GM23248 (cell line): ENCODE data around the gene CFAP45. TPM values are rescaled to one million over a fixed set of nuclear protein-coding genes. Genes with fewer than 3 reads are reported as not detected.

ENCODE experiments used
- DNase-seq: peaks from one replicate; pipeline ENCODE4 v3.0.0-alpha.2; 2015
- H2AFZ ChIP-seq: fragments of 200-600 bp; sonication (generic); 2 replicates; pipeline ENCODE4 v1.6.1; 2016; ENCODE audit warnings: antibody characterized with exemption
- H3F3A ChIP-seq: fragments of 200-600 bp; sonication (generic); 2 replicates; pipeline ENCODE4 v1.6.1; 2016; ENCODE audit warnings: mild to moderate bottlenecking, antibody characterized with exemption, mixed run types; ENCODE audit not compliant: insufficient read depth
- H3K27ac ChIP-seq: fragments of 200-600 bp; sonication (generic); 2 replicates; pipeline ENCODE4 v1.5.1; 2016; ENCODE audit warnings: mild to moderate bottlenecking
- H3K27me3 ChIP-seq: fragments of 200-600 bp; sonication (generic); replicated peaks from 2 replicates; pipeline ENCODE4 v1.6.1; 2016; ENCODE audit warnings: mild to moderate bottlenecking; ENCODE audit not compliant: insufficient read depth
- H3K36me3 ChIP-seq: fragments of 200-600 bp; sonication (generic); 2 replicates; pipeline ENCODE4 v1.6.1; 2016; ENCODE audit warnings: low read depth, mild to moderate bottlenecking
- H3K4me1 ChIP-seq: fragments of 200-600 bp; sonication (generic); 2 replicates; pipeline ENCODE4 v1.6.1; 2016; ENCODE audit warnings: mild to moderate bottlenecking; ENCODE audit not compliant: insufficient read depth
- H3K4me2 ChIP-seq: fragments of 200-600 bp; sonication (generic); one replicate; pipeline ENCODE4 v1.6.1; 2016; ENCODE audit warnings: mild to moderate bottlenecking; ENCODE audit not compliant: unreplicated experiment
- H3K4me3 ChIP-seq: fragments of 200-600 bp; sonication (generic); 2 replicates; pipeline ENCODE4 v1.5.1; 2016; ENCODE audit warnings: mild to moderate bottlenecking
- H3K79me2 ChIP-seq: fragments of 200-600 bp; sonication (generic); 2 replicates; pipeline ENCODE4 v1.6.1; 2016; ENCODE audit warnings: mild to moderate bottlenecking; ENCODE audit not compliant: insufficient read depth
- H3K9ac ChIP-seq: fragments of 200-600 bp; sonication (generic); 2 replicates; pipeline ENCODE4 v1.6.1; 2016; ENCODE audit warnings: mild to moderate bottlenecking
- H3K9me2 ChIP-seq: fragments of 200-600 bp; sonication (generic); 2 replicates; pipeline ENCODE4 v1.6.1; 2016; ENCODE audit warnings: mixed run types, mild to moderate bottlenecking, moderate library complexity; ENCODE audit not compliant: insufficient read depth
- H3K9me3 ChIP-seq: fragments of 200-600 bp; sonication (generic); one replicate; pipeline ENCODE4 v1.6.1; 2017; ENCODE audit warnings: low read depth
- H4K20me1 ChIP-seq: fragments of 200-600 bp; sonication (generic); 2 replicates; pipeline ENCODE4 v1.6.0; 2016; ENCODE audit not compliant: insufficient read depth
- EZH2 ChIP-seq: fragments of 200-600 bp; sonication (generic); IDR thresholded peaks from 2 replicates; pipeline ENCODE4 v1.6.1; 2018; ENCODE audit warnings: antibody characterized with exemption, mild to moderate bottlenecking; ENCODE audit not compliant: insufficient read depth, poor library complexity, severe bottlenecking
- EZH2phosphoT487 ChIP-seq: fragments of 200-600 bp; sonication (generic); IDR thresholded peaks from 2 replicates; pipeline ENCODE4 v1.6.1; 2018; ENCODE audit warnings: antibody characterized with exemption, moderate library complexity, mild to moderate bottlenecking, low read depth; ENCODE audit not compliant: insufficient read depth
- WGBS, 2 experiments: methylation state at CpG; one replicate each; pipeline ENCODE4 v1.1.6; 2015 to 2017; ENCODE audit warnings: low lambda C conversion rate in 2 of 2, low coverage in 1 of 2; ENCODE audit errors: missing lambda C conversion rate in 2 of 2; 5-methylcytosine and 5-hydroxymethylcytosine counted together
- in situ Hi-C: fragments of 300-500 bp; cut with MboI; formaldehyde crosslinking; loops from 2 replicates; pipeline ENCODE4 v1.15.0; 2020
- polyA plus RNA-seq: library from polyadenylated mRNA; unstranded; fragments of >200 nt; fragmentation: Nextera tagmentation; extraction: Ambion mirVana; gene quantifications from 2 replicates; pipeline ENCODE4 v1.2.1, GENCODE V29; 2016
- total RNA-seq: library from RNA; depleted of rRNA; stranded (reverse); fragments of >200 nt; shearing (Covaris generic); gene quantifications from 2 replicates; pipeline ENCODE4 v1.2.3, GENCODE V29; 2014

The CFAP45 gene
- total and polyA plus RNA-seq, 2 experiments from 2014 or later, result 0.51 TPM; not detected in 1

DNA sequence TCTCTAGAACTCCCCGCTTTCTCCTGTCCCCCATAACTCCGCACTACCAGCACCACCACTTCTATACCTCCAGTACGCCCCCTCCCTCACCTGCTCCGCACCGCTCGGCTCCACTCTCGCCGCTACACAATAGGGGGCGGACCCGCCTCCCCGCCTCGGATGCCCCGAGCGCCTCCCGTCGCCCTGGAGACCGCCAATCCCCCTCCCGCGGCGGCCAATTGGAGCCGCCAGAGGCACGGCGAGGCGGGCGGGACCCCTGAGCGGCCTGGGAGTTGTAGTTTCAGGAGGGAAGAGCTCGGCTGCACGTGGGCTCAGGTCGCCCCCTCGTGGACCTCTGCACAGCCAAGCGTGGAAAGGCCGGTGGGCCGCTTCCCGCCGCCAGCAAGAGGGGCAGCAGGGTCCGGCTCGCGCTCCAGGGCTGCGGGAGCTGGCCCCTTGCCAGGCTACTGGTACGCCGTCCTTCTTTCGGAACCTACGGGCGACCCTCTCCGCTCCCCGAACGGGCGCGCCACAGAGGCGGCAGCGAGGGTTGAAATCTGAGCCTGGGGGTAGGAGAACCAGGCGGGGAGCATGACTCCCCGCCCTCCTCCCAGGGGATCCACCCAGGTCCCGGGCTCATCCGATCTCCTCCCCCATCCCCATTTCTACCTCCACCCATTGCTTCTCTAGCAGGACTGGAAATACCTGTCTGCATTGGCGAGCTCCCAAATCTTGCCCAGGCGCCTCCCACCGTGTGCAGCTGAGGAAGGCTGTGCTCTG is 45.7 kb upstream of the CFAP45 start, which contains the start of gene IGSF9:
TSS of gene IGSF9 (minus strand) at position 131 of the 759 bp plus-strand sequence. CDS start 2,159 bp downstream, outside the sequence.
- peak; percentile 74 for DNase-seq
- no peaks in the 10 kb centered on the region for H3K79me2 ChIP-seq
- no peaks in the 10 kb centered on the region for H3F3A ChIP-seq
- H3K9me3 ChIP-seq, result no peaks in the 10 kb centered on the region
- peak within 1 kb of the TSS; percentile 27; the same call in 1 of the 2 replicates for H3K9ac ChIP-seq
- no peak within 1 kb of the TSS for H3K27ac ChIP-seq
- TF ChIP-seq EZH2 (no peak), EZH2phosphoT487 (no peak)
- no peaks in the 10 kb centered on the region for H3K4me1 ChIP-seq
- 2 to 3% methylated on average over 53 to 58 of the region's 58 CpGs for WGBS, 2 experiments
- no peaks in the 10 kb centered on the region for H4K20me1 ChIP-seq
- H3K9me2 ChIP-seq, result no peaks in the 10 kb centered on the region
- H3K4me3 ChIP-seq, result peak within 1 kb of the TSS; percentile 69
- no peaks in the 10 kb centered on the region for H3K36me3 ChIP-seq
- in situ Hi-C loops, result no loop called here
- peak within 1 kb of the TSS; percentile 71 for H2AFZ ChIP-seq
- H3K27me3 ChIP-seq, result peaks cover 4% of the 10 kb centered on the region; the same call in 1 of the 2 replicates
- H3K4me2 ChIP-seq, result peak within 1 kb of the TSS; percentile 93

DNA sequence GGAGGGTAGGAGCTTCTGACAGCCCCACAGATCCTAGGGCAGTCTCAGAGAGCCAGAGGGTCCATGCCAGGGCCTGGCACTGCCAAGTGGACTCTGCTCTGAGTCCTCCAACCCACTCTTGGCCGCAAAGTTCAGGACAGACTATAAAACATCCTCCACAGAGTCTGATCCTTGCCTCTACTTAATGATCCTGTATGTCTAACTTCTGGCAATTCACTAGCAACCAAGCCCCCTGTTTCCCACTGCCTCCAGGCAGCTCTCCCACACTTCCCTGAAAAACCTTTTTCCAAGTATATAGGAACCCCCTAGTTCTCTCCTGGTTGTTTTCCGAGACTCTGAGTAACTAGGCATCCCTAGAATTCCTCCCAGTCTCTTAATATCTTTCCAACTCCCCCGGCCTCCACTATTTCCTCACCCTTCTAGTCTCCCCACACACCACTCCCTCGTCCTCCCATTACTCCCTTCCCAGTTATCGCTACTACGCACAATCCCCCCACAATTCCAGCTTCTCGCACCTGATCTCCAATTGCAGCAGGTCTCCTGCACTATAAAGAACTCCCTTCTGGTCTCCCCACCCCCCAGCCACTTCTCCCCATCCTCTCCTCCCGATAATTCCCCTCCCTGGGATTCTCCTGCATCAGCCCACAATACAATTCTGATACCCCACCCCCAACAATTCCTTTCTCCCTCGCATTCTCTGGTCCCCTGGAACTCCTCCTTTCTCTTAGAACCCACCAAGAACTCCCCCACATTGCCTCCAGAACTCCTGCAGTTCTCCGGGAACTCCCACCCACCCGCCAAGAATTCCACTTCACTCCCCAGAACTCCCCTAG is 44.9 kb upstream of the CFAP45 start:
- no peak overlapping the region; the same call in 1 of the 2 replicates for H3K9ac ChIP-seq
- H3K9me3 ChIP-seq, result no peaks in the 10 kb centered on the region
- in situ Hi-C loops, result no loop called here
- peak overlapping the region; percentile 93 for H3K4me2 ChIP-seq
- H4K20me1 ChIP-seq, result no peaks in the 10 kb centered on the region
- no peak for DNase-seq
- no peaks in the 10 kb centered on the region for H3K79me2 ChIP-seq
- no peaks in the 10 kb centered on the region for H3F3A ChIP-seq
- TF ChIP-seq EZH2 (no peak), EZH2phosphoT487 (no peak)
- peak overlapping the region; percentile 69 for H3K4me3 ChIP-seq
- H3K4me1 ChIP-seq, result no peaks in the 10 kb centered on the region
- H3K9me2 ChIP-seq, result no peaks in the 10 kb centered on the region
- peak overlapping the region; percentile 71 for H2AFZ ChIP-seq
- no peaks in the 10 kb centered on the region for H3K36me3 ChIP-seq
- no peak overlapping the region for H3K27ac ChIP-seq
- peaks cover 4% of the 10 kb centered on the region; the same call in 1 of the 2 replicates for H3K27me3 ChIP-seq
- 30% methylated on average over 11 of the region's 11 CpGs for WGBS, 2 experiments

DNA sequence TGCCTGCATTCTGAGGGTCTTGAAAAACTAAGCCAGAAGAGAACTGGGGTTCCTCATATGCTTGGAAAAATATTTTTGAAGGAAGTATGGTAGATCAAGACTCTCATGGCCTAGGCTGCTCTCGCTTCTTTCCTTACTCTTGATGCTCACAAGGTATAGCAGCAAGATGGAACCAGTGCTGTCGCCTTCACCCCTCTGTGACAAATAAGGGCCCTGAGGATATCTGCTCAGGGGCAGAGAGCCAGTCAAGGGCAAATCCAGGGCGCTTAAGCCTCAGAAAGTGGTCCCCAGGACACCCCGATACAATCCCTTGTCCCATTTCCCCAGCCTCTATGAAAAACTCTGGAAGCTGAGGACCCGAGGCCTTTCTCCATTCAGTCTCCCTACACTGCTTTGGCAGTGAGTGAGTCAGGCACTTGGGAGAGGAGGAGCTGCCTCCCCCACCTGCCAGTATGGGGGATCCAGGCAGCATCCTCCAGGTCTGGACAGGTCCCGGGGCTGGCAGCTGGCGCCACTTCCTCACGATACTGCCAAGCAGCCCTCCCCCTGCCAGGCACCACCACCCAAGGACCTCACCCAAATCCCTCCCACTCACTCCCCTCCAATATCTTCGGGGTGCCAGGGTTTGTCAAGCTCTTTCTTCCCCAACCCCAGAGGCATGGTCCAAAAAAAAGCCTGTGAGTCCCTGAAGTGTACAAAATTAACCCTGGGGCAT is 44.1 kb upstream of the CFAP45 start:
- TF ChIP-seq EZH2phosphoT487 (no peak), EZH2 (no peak)
- no peaks in the 10 kb centered on the region for H3K36me3 ChIP-seq
- H3K4me1 ChIP-seq, result no peaks in the 10 kb centered on the region
- H3K4me2 ChIP-seq, result no peak overlapping the region
- WGBS, 2 experiments, result 77% methylated on average over 9 of the region's 9 CpGs
- no peak overlapping the region for H2AFZ ChIP-seq
- no peak overlapping the region for H3K9ac ChIP-seq
- H3K9me2 ChIP-seq, result no peaks in the 10 kb centered on the region
- no peaks in the 10 kb centered on the region for H4K20me1 ChIP-seq
- no peak overlapping the region for H3K4me3 ChIP-seq
- H3K9me3 ChIP-seq, result no peaks in the 10 kb centered on the region
- H3K79me2 ChIP-seq, result no peaks in the 10 kb centered on the region
- no peak overlapping the region for H3K27ac ChIP-seq
- no peaks in the 10 kb centered on the region for H3F3A ChIP-seq
- DNase-seq, result no peak
- in situ Hi-C loops, result no loop called here
- H3K27me3 ChIP-seq, result peaks cover 4% of the 10 kb centered on the region; the same call in 1 of the 2 replicates

DNA sequence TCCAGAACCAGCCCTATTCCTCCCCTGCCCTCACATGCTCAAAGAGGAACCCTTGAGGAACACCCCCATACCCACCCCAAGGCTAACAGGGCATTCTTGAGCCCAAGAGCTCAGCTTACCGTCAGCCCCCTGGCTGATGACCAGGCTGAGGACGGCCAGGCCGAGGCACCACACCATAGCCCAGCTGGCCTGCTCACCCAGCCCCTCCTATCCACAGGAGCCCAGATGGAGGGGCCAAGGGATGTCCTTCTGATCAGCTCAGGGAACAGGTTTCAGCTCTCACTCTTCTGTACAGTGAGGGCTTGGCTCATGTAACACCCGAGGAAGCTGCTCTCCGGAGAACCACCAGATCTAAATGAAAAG is 43.3 kb upstream of the CFAP45 start:
- Histone ChIP-seq H3F3A (no peaks in the 10 kb centered on the region), H2AFZ (no peak overlapping the region), H3K27ac (no peak overlapping the region), H3K4me3 (no peak overlapping the region), H3K9me2 (no peaks in the 10 kb centered on the region), H4K20me1 (no peaks in the 10 kb centered on the region), H3K4me1 (no peaks in the 10 kb centered on the region), H3K9me3 (no peaks in the 10 kb centered on the region), H3K9ac (no peak overlapping the region), H3K4me2 (no peak overlapping the region), H3K27me3 (peaks cover 4% of the 10 kb centered on the region; the same call in 1 of the 2 replicates), H3K36me3 (no peaks in the 10 kb centered on the region), H3K79me2 (no peaks in the 10 kb centered on the region)
- no peak for TF ChIP-seq EZH2phosphoT487
- TF ChIP-seq EZH2, result no peak
- in situ Hi-C loops, result no loop called here
- 66 to 71% methylated on average over 5 of the region's 5 CpGs for WGBS, 2 experiments
- DNase-seq, result no peak
